Gastrocnemius medialis (tissue), 4 donors: ENCODE results near the gene DUSP12. TPM values are rescaled to one million over a fixed set of nuclear protein-coding genes. Genes with fewer than 3 reads are reported as not detected.

Source experiments
- ATAC-seq, 2 donors: fragments of 150-250 bp; one replicate each; pipeline ENCODE4 v1.9.1; 2016
- DNase-seq, 2 donors: peaks; one replicate each; pipeline ENCODE4 v3.0.0-alpha.2; 2019
- H3K27ac ChIP-seq, 4 donors: fragments of 200-600 bp; sonication (generic); 1 replicate in 1 of 4; 2 replicates in 3 of 4; pipeline ENCODE4 v1.5.1; 2016 to 2018; ENCODE audit warnings: mild to moderate bottlenecking in 2 of 4, moderate library complexity in 1 of 4
- H3K27me3 ChIP-seq, 3 donors: fragments of 200-600 bp; sonication (generic) in 2 of 3; 1 replicate in 1 of 3; 2 replicates in 2 of 3; pipeline versions ENCODE4 v1.5.1 to v1.6.0; 2016 to 2019; ENCODE audit warnings: mild to moderate bottlenecking in 1 of 3, moderate library complexity in 1 of 3
- H3K36me3 ChIP-seq, 2 donors: fragments of 200-600 bp; sonication (generic) in 1 of 2; one replicate each; pipeline ENCODE4 v1.5.1; 2017 to 2018
- H3K4me1 ChIP-seq, 2 donors: fragments of 200-600 bp; sonication (generic) in 1 of 2; one replicate each; pipeline ENCODE4 v1.5.1; 2016 to 2017; ENCODE audit warnings: mild to moderate bottlenecking in 2 of 2
- H3K4me3 ChIP-seq, 4 donors: fragments of 200-600 bp; sonication (generic) in 3 of 4; 1 replicate in 1 of 4; 2 replicates in 3 of 4; pipeline ENCODE4 v1.5.1; 2016 to 2019; ENCODE audit warnings: mild to moderate bottlenecking in 2 of 4
- H3K9me3 ChIP-seq, 3 donors: fragments of 200-600 bp; sonication (generic) in 2 of 3; 1 replicate in 1 of 3; 2 replicates in 2 of 3; pipeline ENCODE4 v1.5.1; 2016 to 2019
- CTCF ChIP-seq, 5 experiments: fragments of 450-650 bp in 3 of 5; fragments of 200-600 bp in 2 of 5; sonication (generic) in 2 of 5; IDR thresholded peaks in 4 of 5; conservative IDR thresholded peaks in 1 of 5; 1 replicate in 4 of 5; 2 replicates in 1 of 5; pipeline ENCODE4 v1.5.1; 2016 to 2019; ENCODE audit warnings: antibody characterized with exemption in 5 of 5, mild to moderate bottlenecking in 3 of 5, moderate library complexity in 3 of 5
- POLR2A ChIP-seq, 2 donors: fragments of 450-650 bp; IDR thresholded peaks; one replicate each; pipeline ENCODE4 v1.6.1; 2017; ENCODE audit warnings: antibody characterized with exemption in 2 of 2, mild to moderate bottlenecking in 2 of 2, moderate library complexity in 2 of 2
- in situ Hi-C, 4 donors: fragments of 200-750 bp; cut with MboI; loops; one replicate each; pipeline versions ENCODE4 v1.15.0 to v1.8.0; 2017; ENCODE audit warnings: low sequenced_read_pairs in 4 of 4
- intact Hi-C: fragments of 100-400 bp; cut with DNase I; formaldehyde crosslinking; loops from one replicate; pipeline ENCODE4 v1.15.1; 2023; ENCODE audit warnings: low total_unique reads
- total RNA-seq, 4 donors: library from RNA; depleted of rRNA; stranded (reverse); fragments of >200 nt; gene quantifications; one replicate each; pipeline versions ENCODE4 v1.1.0 to v1.2.3, GENCODE V29; 2016

DUSP12 gene
- total RNA-seq, 4 donors from 2014 or later, result 5.0 to 15.0 (median 10.0) TPM

DNA sequence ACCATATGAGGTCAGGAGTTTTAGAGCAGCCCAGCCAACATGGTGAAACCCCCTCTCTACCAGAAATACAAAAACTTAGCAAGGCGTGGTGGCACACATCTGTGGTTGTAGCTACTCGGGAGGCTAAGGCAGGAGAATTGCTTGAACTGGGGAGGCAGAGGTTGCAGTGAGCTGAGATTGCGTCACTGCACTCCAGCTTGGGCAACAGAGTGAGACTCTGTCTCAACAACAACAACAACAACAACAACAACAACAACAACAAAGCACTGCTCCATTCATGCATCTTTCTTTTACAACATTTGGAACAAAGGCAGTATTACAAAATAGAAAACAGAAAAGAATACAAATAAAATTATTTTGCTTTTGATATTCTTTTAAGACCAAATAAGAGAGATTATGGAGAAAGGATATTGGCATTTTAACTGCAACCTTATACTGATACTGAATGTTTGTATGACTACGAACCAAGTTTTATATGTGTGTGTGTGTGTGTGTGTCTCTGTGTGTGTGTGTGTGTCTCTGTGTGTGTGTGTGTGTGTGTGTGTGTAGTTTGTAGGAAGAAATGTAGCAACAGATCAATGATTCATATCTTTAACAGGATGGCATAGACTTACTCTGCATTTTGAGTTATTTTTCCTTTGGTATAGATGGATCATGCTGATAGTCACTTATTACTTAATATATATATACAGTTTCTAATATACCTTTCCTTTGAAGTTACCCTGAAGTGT is 41.2 kb downstream of the DUSP12 start:
- no peaks in the 10 kb centered on the region for H3K9me3 ChIP-seq
- H3K27me3 ChIP-seq, result no peaks in the 10 kb centered on the region
- DNase-seq, result no peak
- TF ChIP-seq CTCF (IDR thresholded peaks at IDR 0.05 in 4 of 5, conservative IDR thresholded peaks at IDR 0.05 in 1 of 5), result no peak
- TF ChIP-seq POLR2A (IDR thresholded peaks at IDR 0.05), result no peak
- no peak overlapping the region for H3K4me3 ChIP-seq
- no peak overlapping the region for H3K27ac ChIP-seq
- H3K36me3 ChIP-seq, result peaks cover 0 to 65% of the 10 kb centered on the region in 2 donors
- no peaks in the 10 kb centered on the region for H3K4me1 ChIP-seq
- no peak for ATAC-seq
- in situ Hi-C loops (loop anchor here (5.0 to 10.0 kb wide), 2 partner anchors 244 to 247 kb away; no protein-coding TSS in a partner anchor), intact Hi-C loops (no loop called here)

DNA sequence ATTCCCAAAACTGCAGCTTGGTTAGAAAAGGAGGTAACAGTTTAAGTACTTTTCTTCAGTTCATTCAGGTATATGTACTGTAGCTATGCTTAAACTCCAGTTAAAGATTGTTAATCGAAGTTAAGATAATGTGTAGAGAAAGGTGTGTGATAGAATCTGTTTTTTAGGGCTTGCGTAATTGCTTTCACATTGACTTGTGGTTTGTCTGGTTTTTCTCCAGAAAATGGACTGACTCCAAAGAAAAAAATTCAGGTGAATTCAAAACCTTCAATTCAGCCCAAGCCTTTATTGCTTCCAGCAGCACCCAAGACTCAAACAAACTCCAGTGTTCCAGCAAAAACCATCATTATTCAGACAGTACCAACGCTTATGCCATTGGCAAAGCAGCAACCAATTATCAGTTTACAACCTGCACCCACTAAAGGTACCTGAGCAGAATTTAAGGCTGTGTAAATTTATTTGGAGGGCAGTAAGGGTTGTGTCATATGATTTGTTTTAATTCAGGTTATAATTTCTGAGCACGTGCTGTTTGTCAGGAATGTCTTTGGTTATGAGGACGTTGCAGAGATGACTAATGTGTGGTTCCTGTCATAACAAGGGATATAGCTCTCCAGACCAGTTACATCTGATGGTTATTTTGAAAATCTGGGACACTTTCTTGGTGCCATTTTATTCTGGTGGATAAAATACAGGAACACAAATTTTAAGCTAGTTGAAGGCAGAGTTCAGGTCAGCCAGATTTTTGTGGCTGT is 42.5 kb downstream of the DUSP12 start:
- TF ChIP-seq POLR2A (IDR thresholded peaks at IDR 0.05) (no peak), CTCF (IDR thresholded peaks at IDR 0.05 in 4 of 5, conservative IDR thresholded peaks at IDR 0.05 in 1 of 5) (no peak)
- intact Hi-C loops (no loop called here), in situ Hi-C loops (loop anchor here (5.0 to 10.0 kb wide), 2 partner anchors 243 to 245 kb away; no protein-coding TSS in a partner anchor)

DNA sequence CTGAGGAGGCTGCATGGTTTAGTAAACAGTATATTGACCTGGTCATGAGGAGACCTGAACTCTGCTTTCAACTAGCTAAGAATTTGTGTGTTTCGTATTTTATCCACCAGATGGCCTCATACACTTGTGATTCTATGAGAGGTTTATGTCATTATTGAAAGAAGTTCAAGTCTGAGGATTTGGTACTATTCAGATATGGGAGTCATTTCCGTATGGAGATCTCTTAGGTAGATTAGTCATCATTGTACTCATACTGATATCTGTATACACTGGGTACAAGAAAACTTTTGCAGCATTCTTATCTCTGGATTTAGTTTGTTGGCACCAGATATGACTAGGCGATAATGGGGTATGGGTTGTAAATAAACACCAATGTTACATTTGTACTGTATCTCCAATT is 43.2 kb downstream of the DUSP12 start:
- TF ChIP-seq CTCF (IDR thresholded peaks at IDR 0.05 in 4 of 5, conservative IDR thresholded peaks at IDR 0.05 in 1 of 5) (peak; percentile 32 to 58 (median 47)), POLR2A (IDR thresholded peaks at IDR 0.05) (no peak)
- Histone ChIP-seq H3K4me3 (no peak overlapping the region), H3K9me3 (no peaks in the 10 kb centered on the region), H3K27ac (no peak overlapping the region), H3K36me3 (peaks cover 3 to 72% of the 10 kb centered on the region in 2 donors), H3K27me3 (no peaks in the 10 kb centered on the region), H3K4me1 (no peaks in the 10 kb centered on the region)
- in situ Hi-C loops (loop anchor here (5.0 to 10.0 kb wide), 2 partner anchors 242 to 245 kb away; no protein-coding TSS in a partner anchor), intact Hi-C loops (loop anchor here (1.0 kb wide), 1 partner anchor 245 kb away; no protein-coding TSS in a partner anchor)
- no peak for DNase-seq
- peak in 1 of 2 donors; percentile 41 for ATAC-seq

More for the DNA sequence above, 42.5 kb downstream of the DUSP12 start:
- no peak for DNase-seq
- H3K4me1 ChIP-seq, result no peaks in the 10 kb centered on the region
- no peak overlapping the region for H3K27ac ChIP-seq
- peaks cover 3 to 66% of the 10 kb centered on the region in 2 donors for H3K36me3 ChIP-seq
- no peaks in the 10 kb centered on the region for H3K9me3 ChIP-seq
- no peak for ATAC-seq
- no peaks in the 10 kb centered on the region for H3K27me3 ChIP-seq
- no peak overlapping the region for H3K4me3 ChIP-seq

DNA sequence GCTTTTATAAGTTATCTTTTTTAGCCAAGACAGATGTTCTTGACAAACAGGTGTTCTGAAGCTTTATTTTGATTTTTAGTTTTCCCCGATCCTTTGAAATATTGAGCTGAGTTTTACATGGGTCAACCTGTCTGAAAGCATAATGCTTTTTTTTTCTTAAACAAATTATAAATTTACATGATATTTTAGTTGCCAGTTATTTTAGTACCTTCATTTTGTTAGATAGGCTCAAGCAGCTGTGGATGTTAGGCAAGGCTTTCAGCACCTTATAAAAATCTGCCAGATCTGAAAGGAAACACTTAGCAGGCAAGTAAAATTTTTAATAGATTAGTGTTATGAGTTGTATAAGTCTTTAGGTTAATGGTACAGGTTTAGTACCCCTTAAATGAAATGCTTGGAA is 50.2 kb downstream of the DUSP12 start:
- H3K4me1 ChIP-seq, result no peaks in the 10 kb centered on the region
- peaks cover 3 to 75% of the 10 kb centered on the region in 2 donors for H3K36me3 ChIP-seq
- no peak overlapping the region for H3K27ac ChIP-seq
- no peaks in the 10 kb centered on the region for H3K9me3 ChIP-seq
- no peak for DNase-seq
- no peak for TF ChIP-seq CTCF (IDR thresholded peaks at IDR 0.05 in 4 of 5, conservative IDR thresholded peaks at IDR 0.05 in 1 of 5)
- no peak for TF ChIP-seq POLR2A (IDR thresholded peaks at IDR 0.05)
- H3K4me3 ChIP-seq, result no peak overlapping the region
- in situ Hi-C loops (loop anchor here in 1 of 4 donors (10.0 kb wide), 1 partner anchor 235 kb away; no protein-coding TSS in a partner anchor), intact Hi-C loops (no loop called here)
- ATAC-seq, result no peak
- H3K27me3 ChIP-seq, result no peaks in the 10 kb centered on the region
